HCT116 (cell line): ENCODE results near the gene TNN. TPM values are rescaled to one million over a fixed set of nuclear protein-coding genes. Genes with fewer than 3 reads are reported as not detected.

Experiments used
- ATAC-seq: fragments of 200-7000 bp; cut with Tn5 transposase; 2 replicates; pipeline ENCODE4 v1.9.1; 2020; ENCODE audit warnings: mild to moderate bottlenecking, moderate library complexity
- BruUV-seq: library from RNA; stranded (reverse); fragments of 400-500 nt; replicated peaks from 2 replicates; lab custom pipeline; 2021; lab: Mats Ljungman, UMichigan
- CTCF ChIA-PET: fragments of 300-600 bp; sonication (Branson Sonifier 250); formaldehyde crosslinking; loops from one replicate; lab custom pipeline; 2021; ENCODE audit warnings: antibody characterized with exemption; lab: Charles Lee
- POLR2A ChIA-PET: fragments of 300-600, 350-600 bp; sonication (Branson Sonifier 250); formaldehyde crosslinking; loops from one replicate; lab custom pipeline; 2021; ENCODE audit warnings: antibody characterized with exemption; lab: Charles Lee
- RAD21 ChIA-PET, 2 experiments: fragments of 300-600 bp; sonication (Branson Sonifier 250); formaldehyde crosslinking; loops; one replicate each; lab custom pipeline; 2023; ENCODE audit warnings: low total read pairs in 2 of 2; ENCODE audit not compliant: uncharacterized antibody in 2 of 2, unreplicated experiment in 2 of 2, low non-redundant PET in 1 of 2; lab: Charles Lee
- DNase-seq: peaks from one replicate; pipeline ENCODE4 v3.0.0-alpha.2; 2010; ENCODE audit warnings: low read depth, low spot score
- H2AFZ ChIP-seq: fragments of 200-600 bp; shearing (Covaris generic), sonication (generic); 2 replicates; pipeline ENCODE4 v1.6.1; 2017; ENCODE audit warnings: low read depth, mixed run types, mixed read lengths, antibody characterized with exemption, low read length; ENCODE audit not compliant: poor library complexity, severe bottlenecking
- H3K27ac ChIP-seq: 2 replicates; pipeline ENCODE4 v1.5.1; 2012; ENCODE audit warnings: low read depth, low read length
- H3K27me3 ChIP-seq: fragments of 200-600 bp; sonication (generic); 2 replicates; pipeline ENCODE4 v1.6.1; 2016; ENCODE audit warnings: mixed run types, low read length, mixed read lengths; ENCODE audit not compliant: insufficient read depth
- H3K36me3 ChIP-seq, 2 experiments: fragments of 200-500 bp in 1 of 2; fragments of 200-600 bp in 1 of 2; sonication (Bioruptor generic) in 1 of 2; sonication (generic) in 1 of 2; 2 replicates each; pipeline versions ENCODE4 v1.5.1 to v1.6.1; 2014 to 2016; ENCODE audit warnings: low read length in 2 of 2, inconsistent platforms in 1 of 2, mixed read lengths in 1 of 2, mixed run types in 1 of 2; ENCODE audit not compliant: insufficient read depth in 2 of 2, control insufficient read depth in 1 of 2
- H3K4me1 ChIP-seq, 2 experiments: fragments of 200-600 bp in 1 of 2; sonication (generic) in 1 of 2; 2 replicates each; pipeline versions ENCODE4 v1.5.1 to v1.6.1; 2012 to 2017; ENCODE audit warnings: low read length in 2 of 2, inconsistent platforms in 1 of 2, mild to moderate bottlenecking in 1 of 2, mixed read lengths in 1 of 2, mixed run types in 1 of 2, moderate library complexity in 1 of 2; ENCODE audit not compliant: insufficient read depth in 2 of 2, control insufficient read depth in 1 of 2
- H3K4me2 ChIP-seq: fragments of 200-600 bp; sonication (generic); 2 replicates; pipeline ENCODE4 v1.6.1; 2017; ENCODE audit warnings: mixed run types, low read length, mixed read lengths
- H3K4me3 ChIP-seq, 2 experiments: fragments of 200-600 bp in 1 of 2; sonication (generic) in 1 of 2; replicated peaks in 1 of 2; 2 replicates each; pipeline ENCODE4 v1.5.1; 2011 to 2016; ENCODE audit warnings: low read length in 2 of 2, control low read depth in 1 of 2, low read depth in 1 of 2, mild to moderate bottlenecking in 1 of 2, mixed read lengths in 1 of 2, mixed run types in 1 of 2
- H3K79me2 ChIP-seq: fragments of 200-600 bp; sonication (generic); 2 replicates; pipeline ENCODE4 v1.6.1; 2017; ENCODE audit warnings: mild to moderate bottlenecking, mixed run types, low read length, moderate library complexity, mixed read lengths; ENCODE audit not compliant: insufficient read depth
- H3K9ac ChIP-seq: fragments of 200-600 bp; sonication (generic); 2 replicates; pipeline ENCODE4 v1.6.1; 2016; ENCODE audit warnings: low read length, mixed read lengths
- H3K9me2 ChIP-seq: fragments of 200-600 bp; sonication (generic), shearing (Covaris generic); 2 replicates; pipeline ENCODE4 v1.6.1; 2017; ENCODE audit warnings: mixed run types, mild to moderate bottlenecking, moderate library complexity; ENCODE audit not compliant: insufficient read depth
- H3K9me3 ChIP-seq, 2 experiments: fragments of 200-500 bp in 1 of 2; fragments of 200-600 bp in 1 of 2; sonication (Bioruptor generic) in 1 of 2; sonication (generic) in 1 of 2; 2 replicates each; pipeline ENCODE4 v1.6.1; 2014 to 2017; ENCODE audit warnings: low read length in 2 of 2, mixed read lengths in 2 of 2, inconsistent platforms in 1 of 2, low read depth in 1 of 2, mild to moderate bottlenecking in 1 of 2, mixed run types in 1 of 2, moderate library complexity in 1 of 2; ENCODE audit not compliant: control insufficient read depth in 1 of 2, insufficient read depth in 1 of 2
- H4K20me1 ChIP-seq: fragments of 200-600 bp; sonication (generic), shearing (Covaris generic); 2 replicates; pipeline ENCODE4 v1.6.1; 2017; ENCODE audit warnings: mixed run types, mild to moderate bottlenecking, moderate library complexity; ENCODE audit not compliant: insufficient read depth
- CBX3 ChIP-seq: IDR thresholded peaks from 2 replicates; pipeline ENCODE4 v1.6.1; 2012; ENCODE audit warnings: low read depth
- CTCF ChIP-seq, 3 experiments: fragments of 200-600 bp in 1 of 3; sonication (generic) in 1 of 3; IDR thresholded peaks in 2 of 3; conservative IDR thresholded peaks in 1 of 3; 2 replicates each; pipeline ENCODE4 v1.5.1; 2012 to 2017; ENCODE audit warnings: low read depth in 2 of 3, low read length in 2 of 3, antibody characterized with exemption in 1 of 3, borderline replicate concordance in 1 of 3, control low read depth in 1 of 3, mild to moderate bottlenecking in 1 of 3, mixed read lengths in 1 of 3, mixed run types in 1 of 3, moderate library complexity in 1 of 3; ENCODE audit not compliant: insufficient read depth in 1 of 3
- EGR1 ChIP-seq: IDR thresholded peaks from 2 replicates; pipeline ENCODE4 v1.6.1; 2012; ENCODE audit warnings: low read depth
- ELF1 ChIP-seq: IDR thresholded peaks from 2 replicates; pipeline ENCODE4 v1.6.1; 2012; ENCODE audit warnings: low read depth, borderline replicate concordance
- EZH2 ChIP-seq: fragments of 200-600 bp; sonication (generic); IDR thresholded peaks from 2 replicates; pipeline ENCODE4 v1.6.1; 2017; ENCODE audit warnings: antibody characterized with exemption, mixed run types
- EZH2phosphoT487 ChIP-seq: fragments of 200-600 bp; IDR thresholded peaks from 2 replicates; pipeline ENCODE4 v1.6.1; 2018; ENCODE audit warnings: antibody characterized with exemption, borderline replicate concordance
- FOSL1 ChIP-seq: IDR thresholded peaks from 2 replicates; pipeline ENCODE4 v1.6.1; 2012; ENCODE audit warnings: low read depth
- JUND ChIP-seq: IDR thresholded peaks from 2 replicates; pipeline ENCODE4 v1.6.1; 2012
- MAX ChIP-seq: IDR thresholded peaks from 2 replicates; pipeline ENCODE4 v1.6.1; 2012
- POLR2A ChIP-seq: IDR thresholded peaks from 2 replicates; pipeline ENCODE4 v1.7.0; 2011; ENCODE audit warnings: borderline replicate concordance; ENCODE audit not compliant: insufficient read depth, insufficient read length; ENCODE audit errors: extremely low read depth
- POLR2AphosphoS5 ChIP-seq: IDR thresholded peaks from 2 replicates; pipeline ENCODE4 v1.6.1; 2011; ENCODE audit warnings: mild to moderate bottlenecking, low read depth, low read length, moderate library complexity
- RAD21 ChIP-seq: IDR thresholded peaks from 2 replicates; pipeline ENCODE4 v1.6.1; 2012; ENCODE audit warnings: low read depth, mild to moderate bottlenecking
- REST ChIP-seq: IDR thresholded peaks from 2 replicates; pipeline ENCODE4 v1.6.1; 2012; ENCODE audit warnings: low read depth
- SIN3A ChIP-seq: IDR thresholded peaks from 2 replicates; pipeline ENCODE4 v1.6.1; 2012; ENCODE audit warnings: low read depth
- SP1 ChIP-seq: IDR thresholded peaks from 2 replicates; pipeline ENCODE4 v1.6.1; 2012; ENCODE audit warnings: low read depth
- SRF ChIP-seq: IDR thresholded peaks from 2 replicates; pipeline ENCODE4 v1.6.1; 2012; ENCODE audit warnings: low read depth
- TCF7L2 ChIP-seq: IDR thresholded peaks from 2 replicates; pipeline ENCODE4 v1.7.0; 2011; ENCODE audit warnings: borderline replicate concordance, inconsistent platforms; ENCODE audit not compliant: insufficient read depth, insufficient read length; ENCODE audit errors: extremely low read depth
- ZBTB33 ChIP-seq: IDR thresholded peaks from 2 replicates; pipeline ENCODE4 v1.6.1; 2011; ENCODE audit warnings: mild to moderate bottlenecking, low read length, moderate library complexity; ENCODE audit not compliant: insufficient replicate concordance; ENCODE audit errors: extremely low read depth
- ZNF274 ChIP-seq: fragments of 200-500 bp; sonication (Bioruptor generic); IDR thresholded peaks from 2 replicates; pipeline ENCODE4 v1.6.1; 2014; ENCODE audit warnings: mild to moderate bottlenecking, low read depth, low read length, inconsistent platforms
- intact Hi-C: fragments of 100-400 bp; cut with micrococcal nuclease; formaldehyde crosslinking; loops from 2 replicates; pipeline ENCODE4 v1.10.0; 2022
- total RNA-seq: library from RNA; stranded (reverse); gene quantifications from one replicate; pipeline ENCODE4 v1.2.1, GENCODE V29; 2021; ENCODE audit not compliant: unreplicated experiment
- TF ChIP-seq, protein P1 (sequence below): IDR thresholded peaks from 2 replicates; pipeline ENCODE4 v1.6.1; 2012

Gene TNN
- total RNA-seq, 1 experiment from 2014 or later, result not detected

DNA sequence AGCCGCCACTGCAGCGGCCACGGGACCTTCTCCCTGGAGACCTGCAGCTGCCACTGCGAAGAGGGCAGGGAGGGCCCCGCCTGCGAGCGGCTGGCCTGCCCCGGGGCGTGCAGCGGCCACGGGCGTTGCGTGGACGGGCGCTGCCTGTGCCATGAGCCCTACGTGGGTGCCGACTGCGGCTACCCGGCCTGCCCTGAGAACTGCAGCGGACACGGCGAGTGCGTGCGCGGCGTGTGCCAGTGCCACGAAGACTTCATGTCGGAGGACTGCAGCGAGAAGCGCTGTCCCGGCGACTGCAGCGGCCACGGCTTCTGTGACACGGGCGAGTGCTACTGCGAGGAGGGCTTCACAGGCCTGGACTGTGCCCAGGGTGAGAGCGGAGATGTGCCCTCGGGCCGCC, 11.7 kb downstream of the TNN start:
- ChIA-PET RAD21 (no interaction called here), POLR2A (no interaction called here), CTCF (no interaction called here)
- Histone ChIP-seq H3K9ac (no peak overlapping the region), H3K27me3 (peaks cover 15% of the 10 kb centered on the region; the same call in 1 of the 2 replicates), H3K9me2 (no peaks in the 10 kb centered on the region), H3K79me2 (no peaks in the 10 kb centered on the region), H3K4me1 (no peaks in the 10 kb centered on the region), H3K4me2 (no peak overlapping the region), H3K36me3 (no peaks in the 10 kb centered on the region), H2AFZ (no peak overlapping the region), H3K4me3 (no peak overlapping the region), H3K9me3 (no peaks in the 10 kb centered on the region), H4K20me1 (no peaks in the 10 kb centered on the region), H3K27ac (no peak overlapping the region)
- TF ChIP-seq ELF1, result no peak
- TF ChIP-seq ZBTB33, result no peak
- no peak for TF ChIP-seq JUND
- no peak for TF ChIP-seq REST
- TF ChIP-seq CTCF (IDR thresholded peaks at IDR 0.05 in 2 of 3, conservative IDR thresholded peaks at IDR 0.05 in 1 of 3; ENCODE audit: borderline replicate concordance in 1 of 3, insufficient read depth in 1 of 3, low read depth in 2 of 3, low read length in 2 of 3), result no peak
- no peak for TF ChIP-seq RAD21
- TF ChIP-seq SRF, result no peak
- TF ChIP-seq, protein P1, sequence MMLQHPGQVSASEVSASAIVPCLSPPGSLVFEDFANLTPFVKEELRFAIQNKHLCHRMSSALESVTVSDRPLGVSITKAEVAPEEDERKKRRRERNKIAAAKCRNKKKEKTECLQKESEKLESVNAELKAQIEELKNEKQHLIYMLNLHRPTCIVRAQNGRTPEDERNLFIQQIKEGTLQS, result no peak
- TF ChIP-seq EZH2, result no peak
- no peak for TF ChIP-seq EGR1
- no peak for TF ChIP-seq SP1
- no peak for TF ChIP-seq FOSL1
- TF ChIP-seq TCF7L2, result no peak
- TF ChIP-seq ZNF274, result no peak
- no peak for TF ChIP-seq POLR2A
- TF ChIP-seq EZH2phosphoT487, result no peak
- TF ChIP-seq POLR2AphosphoS5, result no peak
- TF ChIP-seq CBX3, result no peak
- TF ChIP-seq SIN3A, result no peak
- no peak for TF ChIP-seq MAX
- no peak for DNase-seq
- BruUV-seq, result no TSS peak
- intact Hi-C loops, result no loop called here
- no peak for ATAC-seq
